Right hindlimb (tissue), 1 donor: ENCODE data around the gene MICA.
"Not testable (repeated sequence)": the region's sequence is repeated elsewhere in the genome, so short reads cannot be mapped to it uniquely, and the experiment has no call there.

Source experiments
- DNase-seq: peaks from one replicate; pipeline ENCODE4 v3.0.0-alpha.2; 2018

Gene MICA

DNA sequence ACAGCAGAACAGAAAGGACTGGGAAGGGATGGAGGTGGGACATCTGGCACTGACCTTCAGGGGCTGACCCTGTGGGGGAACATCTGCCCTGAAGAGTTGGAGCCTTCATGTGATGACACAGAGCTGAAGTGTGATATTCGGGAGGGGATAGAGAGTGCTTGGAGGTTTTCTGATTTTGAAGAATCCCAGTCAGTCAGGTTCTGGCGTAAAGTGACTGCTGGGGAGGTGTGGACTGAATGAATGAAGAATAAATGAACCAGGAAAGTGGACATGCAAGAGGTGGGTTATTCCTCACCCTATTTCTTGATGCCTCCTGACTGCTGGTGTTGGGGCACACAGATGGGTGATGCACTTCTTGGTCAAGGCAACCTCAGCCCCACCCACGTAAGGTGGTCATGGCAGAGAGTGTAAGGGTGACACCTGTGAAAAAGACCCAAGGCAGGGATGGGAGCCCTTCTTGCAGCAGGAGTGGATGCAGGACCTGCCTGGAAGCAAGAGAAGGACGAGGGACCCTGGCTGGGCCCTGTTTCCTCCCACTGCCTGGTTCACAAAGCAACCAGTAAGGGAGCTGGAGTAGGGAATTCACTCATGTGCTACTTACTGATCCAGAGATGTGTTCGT lies 13.1 kb downstream of the MICA start:
- no peak for DNase-seq

DNA sequence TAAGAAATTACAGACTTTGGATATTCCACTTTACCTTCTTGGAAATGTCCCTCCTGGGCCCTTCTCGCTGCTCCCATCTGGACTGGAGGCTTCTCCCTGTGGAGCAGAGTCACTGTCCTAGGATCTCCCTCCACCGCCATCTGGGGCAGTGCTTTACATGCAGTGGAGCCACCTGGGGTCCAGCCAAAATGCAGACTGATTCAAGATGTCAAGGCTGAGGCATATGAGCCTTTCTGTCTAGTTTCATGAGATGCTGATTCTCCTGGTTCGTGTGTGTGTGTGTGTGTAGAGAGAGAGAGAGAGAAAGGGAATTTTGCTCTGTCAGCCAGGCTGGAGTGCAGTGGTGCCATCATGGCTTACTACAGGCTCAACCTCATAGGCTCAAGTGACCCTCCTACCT lies 14.9 kb downstream of the MICA start:
- no peak for DNase-seq

DNA sequence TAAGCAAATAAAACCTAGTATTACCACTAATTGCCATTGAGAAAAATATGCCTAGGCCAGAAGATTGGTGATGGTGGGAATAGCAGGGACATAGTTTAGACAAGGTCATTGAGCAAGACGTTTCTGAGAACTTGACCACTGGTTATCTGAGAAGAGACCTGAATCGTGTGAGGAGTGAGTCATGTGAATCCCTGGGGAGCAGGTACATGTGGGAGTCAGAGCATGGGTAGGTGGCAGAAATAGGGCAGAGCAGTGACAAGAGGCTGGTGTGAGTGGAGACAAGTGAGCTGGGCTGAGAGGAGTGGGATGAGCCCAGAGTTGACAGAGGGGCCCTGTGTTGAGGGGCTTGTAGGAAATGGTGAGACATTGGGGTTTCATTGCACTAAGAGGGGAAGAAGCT lies 16.4 kb downstream of the MICA start:
- no peak for DNase-seq

DNA sequence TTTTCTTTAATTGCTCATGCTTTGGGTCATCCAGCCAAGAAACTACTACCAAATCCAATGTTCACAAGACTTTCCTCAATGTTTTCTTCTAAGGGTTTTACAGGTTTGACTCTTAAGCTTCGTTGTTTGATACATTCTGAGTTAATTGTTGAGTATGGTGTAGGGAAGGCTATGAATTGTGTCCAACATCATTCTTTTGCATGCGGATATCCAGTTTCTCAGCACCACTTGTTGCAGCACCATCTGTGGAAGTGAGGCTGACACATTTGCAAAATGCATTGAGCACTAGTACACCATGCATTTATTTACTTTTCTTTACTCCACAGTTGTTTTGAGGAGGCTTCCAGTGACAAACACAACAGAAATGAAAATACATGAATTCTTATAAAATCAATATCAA lies 17.2 kb downstream of the MICA start:
- no peak for DNase-seq

DNA sequence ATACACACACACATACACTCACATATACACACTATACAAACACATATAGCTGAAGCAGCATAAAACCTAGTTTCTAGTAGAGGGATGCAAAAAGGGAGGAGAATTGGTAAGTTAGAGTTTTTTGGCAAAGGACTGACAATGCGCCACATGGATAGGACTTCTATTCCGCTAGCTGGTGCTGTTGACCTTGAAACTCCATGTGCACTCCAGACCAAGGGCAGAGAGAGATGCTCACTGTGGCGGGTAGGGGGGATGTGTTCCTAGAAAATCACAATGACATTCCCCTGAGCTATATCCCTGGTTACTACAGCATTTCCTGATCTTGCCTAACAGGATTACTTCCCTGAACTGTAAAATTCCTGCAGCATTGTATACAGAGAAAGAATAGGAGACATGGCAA lies 19.2 kb downstream of the MICA start:
- DNase-seq: no peak

DNA sequence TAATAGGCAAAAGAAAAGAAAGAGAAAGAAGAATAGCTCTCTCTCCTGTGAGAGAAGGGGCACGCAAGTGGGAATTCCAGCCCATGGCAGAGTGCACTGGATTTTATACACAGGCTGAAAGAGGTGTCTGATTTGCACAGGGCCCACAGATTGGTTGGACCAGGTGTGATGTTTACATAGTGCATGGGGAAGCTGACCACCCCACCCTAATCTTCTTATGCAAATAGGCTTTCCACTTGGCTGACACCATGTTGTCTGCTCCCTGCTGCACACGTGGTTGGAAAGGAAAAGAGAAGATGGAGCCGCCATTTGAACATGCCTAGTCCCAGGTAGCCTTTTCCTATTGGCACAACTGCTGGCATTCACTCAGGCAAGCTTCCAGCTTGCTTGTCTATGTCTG lies 20.2 kb downstream of the MICA start:
- DNase-seq: no peak

DNA sequence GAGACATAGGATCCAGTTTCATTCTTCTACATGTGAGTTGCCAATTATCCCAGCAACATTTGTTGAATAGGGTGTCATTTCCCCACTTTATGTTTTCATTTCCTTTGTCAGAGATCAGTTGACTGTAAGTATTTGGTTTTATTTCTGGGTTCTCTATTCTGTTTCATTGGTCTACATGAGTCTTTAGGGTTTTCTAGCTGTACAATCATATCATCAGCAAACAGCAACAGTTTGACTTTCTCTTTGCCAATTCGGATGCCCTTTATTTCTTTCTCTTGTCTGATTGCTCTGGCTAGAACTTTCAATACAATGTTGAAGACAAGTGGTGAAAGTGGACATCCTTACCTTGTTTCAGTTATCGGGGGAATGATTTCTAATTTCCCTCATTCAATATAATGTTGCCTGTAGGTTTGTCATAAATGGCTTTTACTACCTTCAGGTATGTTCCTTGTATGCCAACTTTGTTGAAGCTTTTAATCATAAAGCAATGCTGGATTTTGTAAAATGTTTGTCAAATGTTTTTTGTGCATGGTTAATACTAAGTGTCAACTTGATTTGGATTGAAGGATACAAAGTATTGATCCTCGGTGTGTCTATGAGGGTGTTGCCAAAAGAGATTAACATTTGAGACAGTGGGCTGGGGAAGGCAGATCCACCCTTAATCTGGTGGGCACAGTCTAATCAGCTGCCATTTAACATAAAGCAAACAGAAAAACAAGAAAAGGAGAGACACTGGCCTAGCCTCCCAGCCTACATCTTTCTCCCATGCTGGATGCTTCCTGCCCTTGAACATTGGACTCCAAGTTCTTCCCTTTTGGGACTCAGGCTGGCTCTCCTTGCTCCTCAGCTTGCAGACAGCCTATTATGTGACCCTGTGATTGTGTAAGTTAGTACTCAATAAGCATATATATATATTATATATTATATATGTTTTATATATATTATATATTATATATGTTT lies 23.3 kb downstream of the MICA start:
- no peak for DNase-seq

DNA sequence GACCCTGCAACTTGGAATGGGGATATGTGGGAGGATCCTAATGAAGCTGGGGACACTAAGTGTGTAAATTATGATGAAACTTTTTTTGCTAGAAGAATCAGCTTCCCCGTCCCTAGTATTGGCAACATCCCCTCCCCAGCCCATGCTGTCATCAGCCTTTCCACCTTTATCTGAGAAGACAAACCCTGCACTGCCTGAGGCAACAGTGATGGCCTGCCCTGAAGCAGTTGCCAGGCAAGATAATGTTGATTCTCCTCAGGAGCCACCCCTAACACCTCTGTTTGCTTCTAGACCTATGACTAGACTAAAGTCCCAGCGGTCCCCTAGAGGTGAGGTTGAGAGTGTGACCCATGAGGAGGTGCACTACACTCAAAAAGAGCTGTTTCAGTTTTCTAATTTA lies 27.1 kb downstream of the MICA start:
- DNase-seq: no peak

DNA sequence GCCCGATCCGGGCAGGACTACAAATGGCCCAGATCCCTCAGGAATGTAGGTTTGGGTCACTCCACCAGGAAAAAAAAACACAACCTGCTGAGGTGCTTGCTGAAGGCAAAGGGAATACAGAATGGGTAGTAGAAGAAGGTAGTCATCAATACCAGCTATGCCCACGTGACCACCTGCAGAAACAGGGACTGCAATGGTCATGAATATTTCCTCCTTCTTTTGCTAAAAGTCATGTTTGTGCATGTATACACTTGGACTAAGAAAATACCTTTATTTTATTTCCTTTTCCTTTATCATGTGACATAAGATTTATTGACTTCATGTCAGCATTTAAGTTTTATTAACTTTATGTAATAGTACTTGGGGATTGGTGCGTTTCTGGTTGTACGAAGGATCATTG lies 31.7 kb downstream of the MICA start:
- DNase-seq: not testable (repeated sequence)

DNA sequence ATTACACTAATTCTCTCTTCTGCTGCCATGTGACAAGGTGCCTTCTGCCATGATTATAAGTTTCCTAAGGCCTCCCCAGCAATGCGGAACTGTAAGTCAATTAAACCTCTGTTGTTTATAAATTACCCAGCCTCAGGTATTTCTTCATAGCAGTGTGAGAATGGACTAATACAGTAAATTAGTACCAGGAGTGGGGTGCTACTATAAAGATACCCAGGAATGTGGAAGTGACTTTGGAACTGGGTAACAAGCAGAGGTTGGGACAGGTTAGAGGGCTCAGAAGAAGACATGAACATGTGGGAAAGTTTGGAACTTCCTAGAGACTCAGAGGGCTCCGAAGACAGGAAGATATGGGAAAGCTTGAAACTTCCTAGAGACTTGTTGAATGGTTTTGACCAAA lies 34.8 kb downstream of the MICA start:
- no peak for DNase-seq

DNA sequence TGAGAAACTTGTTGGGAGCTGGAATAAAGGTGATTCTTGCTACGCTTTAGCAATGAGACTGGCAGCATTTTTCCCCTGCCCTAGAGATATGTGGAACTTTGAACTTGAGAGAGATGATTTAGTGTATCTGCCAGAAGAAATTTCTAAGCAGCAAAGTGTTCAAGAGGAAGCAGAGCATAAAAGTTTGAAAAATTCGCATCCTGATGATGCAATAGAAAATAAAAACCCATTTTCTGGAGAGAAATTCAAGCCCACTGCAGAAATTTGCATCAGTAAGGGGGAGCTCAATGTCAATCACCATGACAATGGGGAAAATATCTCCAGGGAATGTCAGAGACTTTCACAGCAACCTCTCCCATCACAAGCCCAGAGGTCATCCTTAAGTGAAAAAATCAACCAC lies 35.3 kb downstream of the MICA start:
- no peak for DNase-seq

DNA sequence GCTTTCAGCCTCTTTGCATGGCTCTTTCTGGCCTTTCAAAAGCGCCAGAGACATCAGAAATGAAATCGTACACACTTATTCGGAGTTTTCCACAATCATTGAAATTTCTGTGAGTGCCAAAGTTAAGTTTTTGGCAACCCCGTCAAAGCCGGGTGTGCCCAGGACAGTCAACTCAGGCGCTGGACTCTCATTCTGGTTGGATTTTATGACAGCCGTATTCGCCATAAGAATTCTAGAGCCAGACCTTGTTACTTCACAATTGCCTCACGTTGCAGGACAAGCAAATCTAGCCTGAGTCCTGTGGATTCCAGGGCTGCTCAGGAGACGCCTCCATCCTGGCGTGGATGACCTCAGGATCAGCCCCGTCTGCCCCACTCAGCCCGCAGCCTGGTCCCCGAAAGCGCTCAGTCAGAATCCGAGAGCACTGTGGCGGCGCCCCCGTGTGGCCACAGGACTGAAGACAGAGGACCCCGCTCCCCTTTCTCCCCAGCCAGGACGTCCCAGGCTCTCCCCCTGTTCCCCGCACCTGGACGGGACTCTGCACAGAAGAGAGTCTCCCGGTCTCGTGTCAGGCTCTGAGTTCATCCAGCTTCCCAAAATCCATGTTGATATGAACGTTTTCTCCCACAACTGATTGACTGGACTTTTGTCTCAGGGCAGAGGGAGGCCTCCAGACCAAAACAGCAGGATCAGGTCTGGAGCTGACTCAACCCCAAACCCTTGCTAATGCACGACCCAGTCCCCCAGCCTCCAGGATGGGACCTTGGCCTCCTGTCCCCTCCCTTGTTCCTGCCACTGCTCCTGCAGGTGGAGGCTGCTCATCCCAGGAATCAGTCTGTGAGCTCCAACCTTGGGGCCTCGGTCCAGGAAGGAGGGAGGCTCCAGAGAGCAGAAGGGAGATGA lies 38.2 kb downstream of the MICA start:
- DNase-seq: peak; percentile 77

DNA sequence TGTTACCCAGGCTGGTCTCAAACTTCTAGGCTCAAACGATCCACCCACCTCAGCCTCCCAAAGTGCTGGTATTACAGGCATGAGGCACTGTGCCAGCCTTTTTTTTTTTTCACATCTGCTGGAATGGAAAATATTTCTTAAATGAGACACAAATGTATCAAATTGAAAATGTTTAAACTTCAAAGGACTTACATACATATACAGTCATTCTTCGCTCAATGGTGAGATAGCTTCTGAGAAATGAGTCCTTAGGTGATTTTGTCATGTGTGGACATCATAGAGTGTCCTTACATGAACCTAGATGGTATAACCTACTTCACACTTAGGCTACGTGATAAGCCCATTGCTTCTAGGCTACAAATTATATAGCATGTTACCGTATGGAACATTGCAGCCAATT lies 43.1 kb downstream of the MICA start:
- DNase-seq: no peak

DNA sequence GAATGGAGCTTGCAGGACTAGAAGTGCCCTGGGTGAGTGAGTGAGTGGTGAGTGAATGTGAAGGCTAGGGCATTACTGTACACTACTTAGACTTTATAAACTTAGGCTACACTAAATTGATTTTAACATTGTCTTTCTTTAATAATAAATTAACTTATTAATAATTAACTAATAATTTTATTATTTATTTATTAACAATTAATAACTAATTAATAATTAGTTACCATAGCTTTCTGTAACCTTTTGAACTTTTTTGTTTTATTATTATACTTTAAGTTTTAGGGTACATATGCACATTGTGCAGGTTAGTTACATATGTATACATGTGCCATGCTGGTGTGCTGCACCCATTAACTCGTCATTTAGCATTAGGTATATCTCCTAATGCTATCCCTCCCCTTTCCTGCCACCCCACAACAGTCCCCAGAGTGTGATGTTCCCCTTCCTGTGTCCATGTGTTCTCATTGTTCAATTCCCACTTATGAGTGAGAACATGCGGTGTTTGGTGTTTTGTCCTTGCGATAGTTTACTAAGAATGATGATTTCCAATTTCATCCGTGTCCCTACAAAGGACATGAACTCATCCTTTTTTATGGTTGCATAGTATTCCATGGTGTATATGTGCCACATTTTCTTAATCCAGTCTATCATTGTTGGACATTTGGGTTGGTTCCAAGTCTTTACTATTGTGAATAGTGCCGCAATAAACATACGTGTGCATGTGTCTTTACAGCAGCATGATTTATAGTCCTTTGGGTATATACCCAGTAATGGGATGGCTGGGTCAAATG lies 43.8 kb downstream of the MICA start:
- not testable (repeated sequence) for DNase-seq

DNA sequence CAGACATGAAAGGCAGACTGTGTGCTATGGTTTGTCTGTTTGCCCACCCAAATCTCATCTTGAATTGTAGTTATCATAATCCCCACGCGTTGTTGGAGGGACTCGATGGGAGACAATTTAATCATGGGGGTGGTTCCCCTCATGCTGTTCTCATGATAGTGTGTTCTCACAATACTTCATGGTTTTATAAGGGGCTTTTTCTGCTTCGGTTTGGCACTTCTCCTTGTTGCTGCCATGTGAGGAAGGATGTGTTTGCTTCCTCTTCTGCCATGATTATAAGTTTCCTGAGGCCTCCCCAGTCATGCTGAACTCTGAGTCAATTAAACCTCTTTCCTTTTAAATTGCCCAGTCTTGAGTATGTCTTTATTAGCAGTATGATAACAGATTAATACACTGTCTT lies 47.4 kb downstream of the MICA start:
- DNase-seq: no peak

DNA sequence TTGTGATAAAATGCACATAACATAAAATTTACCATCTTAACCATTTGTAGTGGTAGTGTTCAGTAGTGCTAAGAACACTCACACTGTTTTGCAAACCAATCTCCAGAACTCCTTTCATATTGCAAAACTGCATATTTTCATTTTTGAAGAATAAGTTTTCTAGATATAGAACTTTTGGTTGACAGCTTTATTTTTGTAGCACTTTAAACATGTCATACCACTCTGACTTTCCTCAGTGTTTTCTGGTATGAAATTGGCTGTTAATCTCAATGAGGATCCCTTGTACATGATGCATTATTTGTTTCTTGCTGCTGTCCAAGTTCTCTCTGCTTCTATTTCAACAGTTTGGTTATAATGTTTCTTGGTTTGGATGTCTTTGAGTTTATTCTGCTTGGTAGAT lies 49.5 kb downstream of the MICA start:
- DNase-seq: no peak

DNA sequence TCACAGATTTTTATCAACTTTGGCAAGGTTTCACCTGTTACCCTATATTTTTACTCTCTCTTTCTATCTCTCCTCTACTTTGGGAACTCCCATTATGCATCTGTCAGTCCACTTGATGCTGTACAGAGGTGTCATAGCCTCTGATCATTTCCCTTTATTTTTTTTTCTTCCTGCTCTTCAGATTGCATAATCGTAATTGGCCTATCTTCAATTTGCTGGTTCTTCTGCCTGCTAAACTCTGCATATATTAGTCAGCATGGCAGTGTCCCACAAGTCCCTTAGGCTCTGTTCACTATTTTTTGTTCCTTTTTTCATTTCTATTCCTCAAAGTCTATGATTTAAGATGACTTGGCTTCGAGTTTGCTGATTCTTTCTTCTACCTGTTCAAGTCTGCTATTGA lies 49.9 kb downstream of the MICA start:
- no peak for DNase-seq

DNA sequence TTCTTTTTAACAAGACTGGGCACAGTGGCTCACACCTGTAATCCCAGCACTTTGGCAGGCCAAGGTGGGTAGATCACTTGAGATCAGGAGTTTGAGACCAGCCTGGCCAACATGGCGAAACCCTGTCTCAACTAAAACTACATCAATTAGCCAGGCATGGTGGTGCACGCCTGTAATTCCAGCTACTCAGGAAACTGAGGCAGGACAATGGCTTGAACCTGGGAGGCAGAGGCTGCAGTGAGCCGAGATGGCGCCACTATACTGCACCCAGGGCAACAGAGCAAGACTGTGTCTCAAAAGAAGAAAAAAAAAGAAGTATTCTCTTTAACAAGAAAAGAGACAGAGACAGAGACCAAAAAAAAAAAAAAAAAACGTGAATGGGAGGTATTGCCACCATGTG lies 56.5 kb downstream of the MICA start:
- DNase-seq: not testable (repeated sequence)

DNA sequence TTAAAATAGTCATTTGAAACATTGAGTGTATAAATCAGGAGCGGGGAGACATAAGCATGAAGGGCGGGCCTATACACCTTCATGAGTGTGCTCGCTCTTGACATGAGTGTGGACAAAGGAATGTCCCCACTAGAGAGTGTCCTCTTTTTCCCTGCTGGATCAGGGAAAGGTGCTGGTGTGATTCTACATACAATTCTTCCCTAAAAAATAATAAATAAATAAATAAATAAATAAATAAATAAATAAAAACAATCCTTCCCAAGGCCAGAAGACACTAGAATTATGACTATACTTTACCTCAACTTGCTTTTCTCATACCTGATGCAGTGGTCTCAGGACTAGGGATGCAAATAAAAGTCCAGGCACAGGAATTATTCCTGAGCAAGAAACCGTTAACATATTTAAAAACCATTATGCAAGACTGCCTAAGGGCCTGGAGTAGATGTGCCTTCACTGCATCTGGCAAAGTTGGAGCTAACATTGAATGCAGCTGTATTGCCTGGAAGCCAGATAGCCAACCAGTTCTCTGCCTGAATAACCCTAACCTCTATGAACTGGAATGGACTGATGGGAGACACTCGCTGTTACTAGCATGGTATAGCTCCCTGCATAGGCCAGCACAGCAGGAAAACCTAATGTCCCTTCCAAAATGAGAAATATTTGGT lies 57.1 kb downstream of the MICA start:
- no peak for DNase-seq

DNA sequence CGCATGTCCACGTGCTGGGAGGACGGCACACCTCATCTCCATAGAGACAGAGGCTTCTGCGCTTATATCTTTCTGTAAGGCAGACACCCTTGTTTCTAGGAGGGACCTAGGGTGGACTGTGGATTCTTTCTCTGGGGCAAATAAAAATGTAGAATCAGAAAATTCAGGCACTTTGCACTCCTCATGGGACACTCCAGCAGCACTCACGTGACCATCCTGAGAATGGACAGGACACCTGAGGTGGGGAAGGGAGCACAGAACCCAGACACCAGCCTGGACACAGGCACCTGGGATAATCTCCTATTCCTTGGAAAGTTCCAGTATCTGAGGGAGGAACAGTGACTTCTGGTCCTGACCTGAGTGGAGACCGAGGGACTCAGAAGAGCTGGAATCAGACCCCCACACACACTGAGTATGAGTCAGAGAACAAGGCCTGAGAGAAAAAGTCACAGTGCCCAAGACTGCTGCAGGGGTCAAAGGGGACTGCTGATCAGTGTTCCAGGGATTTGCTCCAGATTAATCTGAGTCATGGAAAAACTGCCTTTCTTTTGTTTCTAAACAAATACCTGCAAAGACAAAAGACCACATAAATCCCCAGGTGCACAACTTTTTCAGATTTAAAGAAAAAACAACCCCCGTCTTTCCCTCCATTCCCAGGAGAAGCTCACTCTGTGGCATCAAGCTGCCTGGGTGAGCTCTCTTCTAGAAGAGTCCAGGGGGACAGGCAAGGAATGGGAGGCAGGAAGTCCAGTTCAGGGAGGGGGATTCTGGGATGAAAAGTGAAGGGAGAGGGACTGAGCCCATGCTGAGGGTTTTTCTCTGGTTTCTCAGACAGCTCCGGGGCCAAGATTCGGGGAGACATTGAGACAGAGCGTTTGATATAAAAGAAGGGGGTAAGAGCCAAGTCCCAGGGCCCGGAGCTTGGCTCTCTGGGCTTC lies 58.9 kb downstream of the MICA start:
- DNase-seq: no peak
